Uterus (tissue), 4 donors: Measurements from ENCODE around the gene AMT. TPM values are rescaled to one million over a fixed set of nuclear protein-coding genes. Genes with fewer than 3 reads are reported as not detected.

Experiments used
- DNase-seq, 2 donors: peaks; one replicate each; pipeline ENCODE4 v3.0.0-alpha.2; 2019 to 2020
- H3K27ac ChIP-seq, 2 donors: fragments of 200-600 bp; sonication (generic); 1 replicate in 1 of 2; 2 replicates in 1 of 2; pipeline ENCODE4 v1.5.1; 2016 to 2018
- H3K27me3 ChIP-seq, 2 donors: fragments of 200-600 bp; sonication (generic); one replicate each; pipeline ENCODE4 v1.5.1; 2018 to 2019; ENCODE audit warnings: control low read depth in 1 of 2
- H3K36me3 ChIP-seq, 2 donors: fragments of 200-600 bp; sonication (generic); one replicate each; pipeline ENCODE4 v1.5.1; 2019; ENCODE audit warnings: control low read depth in 1 of 2
- H3K4me1 ChIP-seq, 2 donors: fragments of 200-600 bp; sonication (generic); one replicate each; pipeline ENCODE4 v1.5.1; 2018 to 2019; ENCODE audit warnings: control low read depth in 1 of 2
- H3K4me3 ChIP-seq, 2 donors: fragments of 200-600 bp; sonication (generic); 1 replicate in 1 of 2; 2 replicates in 1 of 2; pipeline ENCODE4 v1.5.1; 2018 to 2019; ENCODE audit warnings: mild to moderate bottlenecking in 1 of 2
- H3K9me3 ChIP-seq, 2 donors: fragments of 200-600 bp; sonication (generic); one replicate each; pipeline ENCODE4 v1.5.1; 2019; ENCODE audit warnings: control low read depth in 1 of 2
- CTCF ChIP-seq, 4 experiments: fragments of 200-600 bp in 2 of 4; fragments of 450-650 bp in 2 of 4; sonication (generic) in 2 of 4; IDR thresholded peaks; one replicate each; pipeline ENCODE4 v1.5.1; 2016 to 2019; ENCODE audit warnings: antibody characterized with exemption in 4 of 4, mild to moderate bottlenecking in 2 of 4, moderate library complexity in 1 of 4
- POLR2A ChIP-seq, 2 donors: fragments of 450-650 bp; IDR thresholded peaks; one replicate each; pipeline ENCODE4 v1.6.1; 2016; ENCODE audit warnings: antibody characterized with exemption in 2 of 2, mild to moderate bottlenecking in 1 of 2, moderate library complexity in 1 of 2
- intact Hi-C: fragments of 100-400 bp; cut with DNase I; formaldehyde crosslinking; loops from one replicate; pipeline ENCODE4 v1.15.1; 2023; ENCODE audit warnings: low total_unique reads
- small RNA-seq: library from RNA; depleted of rRNA; stranded (forward); fragments of <200 nt; gene quantifications from one replicate; pipeline ENCODE3, GENCODE V24; 2016
- total RNA-seq, 4 donors: library from RNA; depleted of rRNA in 3 of 4; stranded (reverse); fragments of >200 nt in 3 of 4; gene quantifications; one replicate each; pipeline versions ENCODE4 v1.1.0 to v1.2.4, GENCODE V29; 2014 to 2023
- donor health status: DM: yes; HTN: yes; CAD: no.

Gene AMT
- total RNA-seq, 4 donors from 2014 or later, result 1.5 to 17.9 (median 14.0) TPM

- H3K27me3 ChIP-seq, result no peaks in the 10 kb centered on the region
- no peaks in the 10 kb centered on the region for H3K9me3 ChIP-seq
- TF ChIP-seq CTCF (IDR thresholded peaks at IDR 0.05), result no peak
- TF ChIP-seq POLR2A (IDR thresholded peaks at IDR 0.05), result no peak
- H3K27ac ChIP-seq, result no peak overlapping the region
- DNase-seq, result no peak
- intact Hi-C loops, result no loop called here
- H3K36me3 ChIP-seq, result no peaks in the 10 kb centered on the region
- H3K4me3 ChIP-seq, result no peak overlapping the region
- H3K4me1 ChIP-seq, result peaks cover 0 to 7% of the 10 kb centered on the region in 2 donors
Observed at GRCh38 chr3:49377483-49377882, 44.8 kb downstream of the AMT start.

- intact Hi-C loops, result no loop called here
- Histone ChIP-seq H3K4me1 (no peaks in the 10 kb centered on the region), H3K4me3 (no peak overlapping the region), H3K9me3 (no peaks in the 10 kb centered on the region), H3K27me3 (no peaks in the 10 kb centered on the region), H3K27ac (no peak overlapping the region), H3K36me3 (no peaks in the 10 kb centered on the region)
- TF ChIP-seq POLR2A (IDR thresholded peaks at IDR 0.05), result no peak
- TF ChIP-seq CTCF (IDR thresholded peaks at IDR 0.05), result no peak
- no peak for DNase-seq
Observed at GRCh38 chr3:49371946-49372345, 50.3 kb downstream of the AMT start.

- H3K27ac ChIP-seq, result no peak overlapping the region
- no peak for DNase-seq
- intact Hi-C loops, result no loop called here
- H3K4me1 ChIP-seq, result no peaks in the 10 kb centered on the region
- H3K9me3 ChIP-seq, result no peaks in the 10 kb centered on the region
- H3K36me3 ChIP-seq, result no peaks in the 10 kb centered on the region
- H3K27me3 ChIP-seq, result no peaks in the 10 kb centered on the region
- H3K4me3 ChIP-seq, result no peak overlapping the region
- TF ChIP-seq POLR2A (IDR thresholded peaks at IDR 0.05) (no peak), CTCF (IDR thresholded peaks at IDR 0.05) (no peak)
Observed at GRCh38 chr3:49370585-49371290, 51.5 kb downstream of the AMT start.

Small RNA genes within 50 kb of the gene (small RNA-seq; reads per million reads assigned to genes)
- gene RNA5SP130, result not detected

Other genes with a start within 250 kb of the AMT start
- gene C3orf62, start 145.2 kb downstream of the AMT start, total RNA-seq, result 1 to 10 TPM; 1.5 to 9.0 (median 4.9) TPM
- 10 to 100 TPM in 3 of 4 donors, 1 to 10 TPM in 1; 9.2 to 78.3 (median 28.8) TPM for gene USP4, start 82.4 kb downstream of the AMT start, total RNA-seq
- 100 to 1,000 TPM in 2 of 4 donors, 10 to 100 TPM in 2; 40.2 to 450 (median 81.2) TPM for gene GPX1, start 64.1 kb downstream of the AMT start, total RNA-seq
- 100 to 1,000 TPM; 282 to 493 (median 419) TPM for gene RHOA, start 10.5 kb downstream of the AMT start, total RNA-seq
- gene TCTA, start 10.1 kb downstream of the AMT start, total RNA-seq, result 10 to 100 TPM in 3 of 4 donors, 1 to 10 TPM in 1; 2.1 to 26.0 (median 18.7) TPM
- gene NICN1, start 6.9 kb upstream of the AMT start, total RNA-seq, result 10 to 100 TPM in 1 of 4 donors, 1 to 10 TPM in 3; 4.4 to 23.4 (median 6.8) TPM
- gene DAG1, start 47.8 kb upstream of the AMT start, total RNA-seq, result 10 to 100 TPM; 34.3 to 76.4 (median 48.1) TPM
- gene BSN, start 132.0 kb upstream of the AMT start, total RNA-seq, result under 1 TPM; 0.29 to 0.95 (median 0.60) TPM